ENCODE results near the gene TBC1D10B.

DNA sequence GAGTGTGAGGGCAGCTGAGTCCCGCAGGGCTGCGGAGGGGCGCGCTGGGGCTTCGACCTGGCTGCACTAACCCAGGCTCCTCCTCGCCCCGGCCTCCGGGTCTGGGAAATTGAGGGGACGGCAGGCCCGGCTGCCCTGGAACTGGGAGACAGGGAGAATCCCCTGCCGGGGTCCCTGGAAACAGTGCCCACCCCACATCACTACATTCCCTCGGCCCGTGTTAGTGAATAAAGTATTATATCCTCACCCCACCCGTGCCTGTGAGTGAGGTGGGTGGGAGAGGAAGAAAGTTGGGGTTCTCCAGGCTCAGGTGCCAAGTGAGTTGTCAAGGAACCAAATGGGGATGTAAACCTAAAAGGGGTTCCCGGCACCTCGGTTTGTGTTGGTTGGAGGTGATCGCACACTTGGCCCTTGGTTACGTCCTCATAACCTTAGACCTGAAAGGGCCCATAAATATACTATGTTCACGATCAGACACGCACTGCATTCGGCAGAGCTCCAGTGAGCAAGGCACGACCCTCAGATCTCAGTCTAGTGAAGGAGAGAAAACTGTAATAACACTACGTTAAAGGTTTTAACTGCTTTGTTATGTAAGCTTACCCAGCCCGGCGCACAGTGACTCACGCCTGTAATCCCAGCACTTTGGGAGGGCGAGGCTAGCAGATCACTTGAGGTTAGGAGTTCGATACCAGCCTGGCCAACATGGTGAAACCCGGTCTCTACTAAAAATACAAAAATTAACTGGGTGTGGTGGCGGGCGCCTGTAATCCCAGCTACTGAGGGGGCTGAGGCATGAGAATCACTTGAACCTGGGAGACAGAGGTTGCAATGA is 48.3 kb upstream of the TBC1D10B start:
- TF ChIP-seq, protein P1, sequence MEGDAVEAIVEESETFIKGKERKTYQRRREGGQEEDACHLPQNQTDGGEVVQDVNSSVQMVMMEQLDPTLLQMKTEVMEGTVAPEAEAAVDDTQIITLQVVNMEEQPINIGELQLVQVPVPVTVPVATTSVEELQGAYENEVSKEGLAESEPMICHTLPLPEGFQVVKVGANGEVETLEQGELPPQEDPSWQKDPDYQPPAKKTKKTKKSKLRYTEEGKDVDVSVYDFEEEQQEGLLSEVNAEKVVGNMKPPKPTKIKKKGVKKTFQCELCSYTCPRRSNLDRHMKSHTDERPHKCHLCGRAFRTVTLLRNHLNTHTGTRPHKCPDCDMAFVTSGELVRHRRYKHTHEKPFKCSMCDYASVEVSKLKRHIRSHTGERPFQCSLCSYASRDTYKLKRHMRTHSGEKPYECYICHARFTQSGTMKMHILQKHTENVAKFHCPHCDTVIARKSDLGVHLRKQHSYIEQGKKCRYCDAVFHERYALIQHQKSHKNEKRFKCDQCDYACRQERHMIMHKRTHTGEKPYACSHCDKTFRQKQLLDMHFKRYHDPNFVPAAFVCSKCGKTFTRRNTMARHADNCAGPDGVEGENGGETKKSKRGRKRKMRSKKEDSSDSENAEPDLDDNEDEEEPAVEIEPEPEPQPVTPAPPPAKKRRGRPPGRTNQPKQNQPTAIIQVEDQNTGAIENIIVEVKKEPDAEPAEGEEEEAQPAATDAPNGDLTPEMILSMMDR (IDR thresholded peaks at IDR 0.05): no peak; the same call in none of the 2 replicates
- no peak for TF ChIP-seq ZFX (IDR thresholded peaks at IDR 0.05; ENCODE audit: borderline replicate concordance)

Data from 22Rv1 (cell line).